ENCODE results near the gene SMTNL2. TPM values are rescaled to one million over a fixed set of nuclear protein-coding genes. Genes with fewer than 3 reads are reported as not detected.

Gene SMTNL2
- polyA plus RNA-seq, 2 donors: 0.53 to 1.4 TPM

- 73 to 77% methylated on average over 25 of the region's 25 CpGs for WGBS, 2 donors
- Histone ChIP-seq H3K36me3 (ENCODE audit: control insufficient read depth in 2 of 2, insufficient read depth in 2 of 2, low read length in 1 of 2) (no peaks in the 10 kb centered on the region), H3K4me1 (ENCODE audit: control insufficient read depth in 2 of 2, insufficient read depth in 2 of 2, low read length in 1 of 2) (peaks cover 0 to 6% of the 10 kb centered on the region in 2 donors), H3K4me3 (ENCODE audit: low read depth in 1 of 2, low read length in 2 of 2) (no peak overlapping the region), H3K27me3 (ENCODE audit: control insufficient read depth in 1 of 2, insufficient read depth in 2 of 2, low read length in 2 of 2) (no peaks in the 10 kb centered on the region), H3K27ac (ENCODE audit: low read depth in 2 of 2, low read length in 1 of 2) (peak overlapping the region; percentile 51 to 74), H3K9me3 (ENCODE audit: control insufficient read depth in 2 of 2, insufficient read depth in 1 of 2, low read depth in 1 of 2, low read length in 1 of 2) (no peaks in the 10 kb centered on the region)
Measured at GRCh38 chr17:4607261-4607741, 23.0 kb downstream of the SMTNL2 start.

GRCh38 chr17:4607773-4608187 is 23.5 kb downstream of the SMTNL2 start:
- H3K9me3 ChIP-seq (ENCODE audit: control insufficient read depth in 2 of 2, insufficient read depth in 1 of 2, low read depth in 1 of 2, low read length in 1 of 2): no peaks in the 10 kb centered on the region
- H3K36me3 ChIP-seq (ENCODE audit: control insufficient read depth in 2 of 2, insufficient read depth in 2 of 2, low read length in 1 of 2): no peaks in the 10 kb centered on the region
- H3K27ac ChIP-seq (ENCODE audit: low read depth in 2 of 2, low read length in 1 of 2): peak overlapping the region in 1 of 2 donors; percentile 51
- no peak overlapping the region for H3K4me3 ChIP-seq (ENCODE audit: low read depth in 1 of 2, low read length in 2 of 2)
- H3K4me1 ChIP-seq (ENCODE audit: control insufficient read depth in 2 of 2, insufficient read depth in 2 of 2, low read length in 1 of 2): peaks cover 0 to 6% of the 10 kb centered on the region in 2 donors
- 16 to 28% methylated on average over 9 of the region's 9 CpGs for WGBS, 2 donors
- no peaks in the 10 kb centered on the region for H3K27me3 ChIP-seq (ENCODE audit: control insufficient read depth in 1 of 2, insufficient read depth in 2 of 2, low read length in 2 of 2)

GRCh38 chr17:4609761-4610160 is 25.4 kb downstream of the SMTNL2 start:
- no peaks in the 10 kb centered on the region for H3K4me1 ChIP-seq (ENCODE audit: control insufficient read depth in 2 of 2, insufficient read depth in 2 of 2, low read length in 1 of 2)
- 80 to 91% methylated on average over 7 of the region's 7 CpGs for WGBS, 2 donors
- no peak overlapping the region for H3K27ac ChIP-seq (ENCODE audit: low read depth in 2 of 2, low read length in 1 of 2)
- H3K36me3 ChIP-seq (ENCODE audit: control insufficient read depth in 2 of 2, insufficient read depth in 2 of 2, low read length in 1 of 2): no peaks in the 10 kb centered on the region
- H3K4me3 ChIP-seq (ENCODE audit: low read depth in 1 of 2, low read length in 2 of 2): no peak overlapping the region
- H3K27me3 ChIP-seq (ENCODE audit: control insufficient read depth in 1 of 2, insufficient read depth in 2 of 2, low read length in 2 of 2): no peaks in the 10 kb centered on the region
- H3K9me3 ChIP-seq (ENCODE audit: control insufficient read depth in 2 of 2, insufficient read depth in 1 of 2, low read depth in 1 of 2, low read length in 1 of 2): no peaks in the 10 kb centered on the region

GRCh38 chr17:4610162-4610561 is 25.8 kb downstream of the SMTNL2 start:
- H3K27me3 ChIP-seq (ENCODE audit: control insufficient read depth in 1 of 2, insufficient read depth in 2 of 2, low read length in 2 of 2): no peaks in the 10 kb centered on the region
- H3K9me3 ChIP-seq (ENCODE audit: control insufficient read depth in 2 of 2, insufficient read depth in 1 of 2, low read depth in 1 of 2, low read length in 1 of 2): no peaks in the 10 kb centered on the region
- no peak overlapping the region for H3K27ac ChIP-seq (ENCODE audit: low read depth in 2 of 2, low read length in 1 of 2)
- WGBS, 2 donors: 85 to 88% methylated on average over 5 of the region's 5 CpGs
- H3K4me1 ChIP-seq (ENCODE audit: control insufficient read depth in 2 of 2, insufficient read depth in 2 of 2, low read length in 1 of 2): no peaks in the 10 kb centered on the region
- H3K4me3 ChIP-seq (ENCODE audit: low read depth in 1 of 2, low read length in 2 of 2): no peak overlapping the region
- H3K36me3 ChIP-seq (ENCODE audit: control insufficient read depth in 2 of 2, insufficient read depth in 2 of 2, low read length in 1 of 2): no peaks in the 10 kb centered on the region

- Histone ChIP-seq H3K4me3 (ENCODE audit: low read depth in 1 of 2, low read length in 2 of 2) (no peak overlapping the region), H3K36me3 (ENCODE audit: control insufficient read depth in 2 of 2, insufficient read depth in 2 of 2, low read length in 1 of 2) (no peaks in the 10 kb centered on the region), H3K27ac (ENCODE audit: low read depth in 2 of 2, low read length in 1 of 2) (no peak overlapping the region), H3K9me3 (ENCODE audit: control insufficient read depth in 2 of 2, insufficient read depth in 1 of 2, low read depth in 1 of 2, low read length in 1 of 2) (no peaks in the 10 kb centered on the region), H3K4me1 (ENCODE audit: control insufficient read depth in 2 of 2, insufficient read depth in 2 of 2, low read length in 1 of 2) (no peaks in the 10 kb centered on the region), H3K27me3 (ENCODE audit: control insufficient read depth in 1 of 2, insufficient read depth in 2 of 2, low read length in 2 of 2) (no peaks in the 10 kb centered on the region)
- WGBS, 2 donors: 71 to 79% methylated on average over 6 of the region's 6 CpGs
Measured at GRCh38 chr17:4610656-4611055, 26.3 kb downstream of the SMTNL2 start.

GRCh38 chr17:4616476-4616875 is 32.1 kb downstream of the SMTNL2 start:
- no peaks in the 10 kb centered on the region for H3K9me3 ChIP-seq (ENCODE audit: control insufficient read depth in 2 of 2, insufficient read depth in 1 of 2, low read depth in 1 of 2, low read length in 1 of 2)
- H3K27ac ChIP-seq (ENCODE audit: low read depth in 2 of 2, low read length in 1 of 2): no peak overlapping the region
- no peak overlapping the region for H3K4me3 ChIP-seq (ENCODE audit: low read depth in 1 of 2, low read length in 2 of 2)
- H3K4me1 ChIP-seq (ENCODE audit: control insufficient read depth in 2 of 2, insufficient read depth in 2 of 2, low read length in 1 of 2): no peaks in the 10 kb centered on the region
- no peaks in the 10 kb centered on the region for H3K36me3 ChIP-seq (ENCODE audit: control insufficient read depth in 2 of 2, insufficient read depth in 2 of 2, low read length in 1 of 2)
- H3K27me3 ChIP-seq (ENCODE audit: control insufficient read depth in 1 of 2, insufficient read depth in 2 of 2, low read length in 2 of 2): no peaks in the 10 kb centered on the region
- 61 to 64% methylated on average over 9 of the region's 9 CpGs for WGBS, 2 donors

GRCh38 chr17:4617090-4617489 is 32.8 kb downstream of the SMTNL2 start:
- no peaks in the 10 kb centered on the region for H3K9me3 ChIP-seq (ENCODE audit: control insufficient read depth in 2 of 2, insufficient read depth in 1 of 2, low read depth in 1 of 2, low read length in 1 of 2)
- no peaks in the 10 kb centered on the region for H3K36me3 ChIP-seq (ENCODE audit: control insufficient read depth in 2 of 2, insufficient read depth in 2 of 2, low read length in 1 of 2)
- WGBS, 2 donors: 82 to 86% methylated on average over 17 of the region's 17 CpGs
- H3K4me1 ChIP-seq (ENCODE audit: control insufficient read depth in 2 of 2, insufficient read depth in 2 of 2, low read length in 1 of 2): no peaks in the 10 kb centered on the region
- no peak overlapping the region for H3K27ac ChIP-seq (ENCODE audit: low read depth in 2 of 2, low read length in 1 of 2)
- H3K4me3 ChIP-seq (ENCODE audit: low read depth in 1 of 2, low read length in 2 of 2): no peak overlapping the region
- H3K27me3 ChIP-seq (ENCODE audit: control insufficient read depth in 1 of 2, insufficient read depth in 2 of 2, low read length in 2 of 2): no peaks in the 10 kb centered on the region

GRCh38 chr17:4617590-4618351 is 33.4 kb downstream of the SMTNL2 start:
- H3K9me3 ChIP-seq (ENCODE audit: control insufficient read depth in 2 of 2, insufficient read depth in 1 of 2, low read depth in 1 of 2, low read length in 1 of 2): no peaks in the 10 kb centered on the region
- no peak overlapping the region for H3K27ac ChIP-seq (ENCODE audit: low read depth in 2 of 2, low read length in 1 of 2)
- H3K27me3 ChIP-seq (ENCODE audit: control insufficient read depth in 1 of 2, insufficient read depth in 2 of 2, low read length in 2 of 2): no peaks in the 10 kb centered on the region
- 57 to 59% methylated on average over 15 of the region's 15 CpGs for WGBS, 2 donors
- no peaks in the 10 kb centered on the region for H3K4me1 ChIP-seq (ENCODE audit: control insufficient read depth in 2 of 2, insufficient read depth in 2 of 2, low read length in 1 of 2)
- no peaks in the 10 kb centered on the region for H3K36me3 ChIP-seq (ENCODE audit: control insufficient read depth in 2 of 2, insufficient read depth in 2 of 2, low read length in 1 of 2)
- H3K4me3 ChIP-seq (ENCODE audit: low read depth in 1 of 2, low read length in 2 of 2): no peak overlapping the region

- Histone ChIP-seq H3K27ac (ENCODE audit: low read depth in 2 of 2, low read length in 1 of 2) (no peak overlapping the region), H3K36me3 (ENCODE audit: control insufficient read depth in 2 of 2, insufficient read depth in 2 of 2, low read length in 1 of 2) (no peaks in the 10 kb centered on the region), H3K27me3 (ENCODE audit: control insufficient read depth in 1 of 2, insufficient read depth in 2 of 2, low read length in 2 of 2) (no peaks in the 10 kb centered on the region), H3K4me1 (ENCODE audit: control insufficient read depth in 2 of 2, insufficient read depth in 2 of 2, low read length in 1 of 2) (no peaks in the 10 kb centered on the region), H3K4me3 (ENCODE audit: low read depth in 1 of 2, low read length in 2 of 2) (no peak overlapping the region), H3K9me3 (ENCODE audit: control insufficient read depth in 2 of 2, insufficient read depth in 1 of 2, low read depth in 1 of 2, low read length in 1 of 2) (no peaks in the 10 kb centered on the region)
- WGBS, 2 donors: 92 to 96% methylated on average over 4 of the region's 4 CpGs
Measured at GRCh38 chr17:4620531-4621101, 36.3 kb downstream of the SMTNL2 start.

GRCh38 chr17:4622375-4622774 is 38.0 kb downstream of the SMTNL2 start:
- H3K4me3 ChIP-seq (ENCODE audit: low read depth in 1 of 2, low read length in 2 of 2): no peak overlapping the region
- H3K27me3 ChIP-seq (ENCODE audit: control insufficient read depth in 1 of 2, insufficient read depth in 2 of 2, low read length in 2 of 2): no peaks in the 10 kb centered on the region
- H3K27ac ChIP-seq (ENCODE audit: low read depth in 2 of 2, low read length in 1 of 2): no peak overlapping the region
- H3K4me1 ChIP-seq (ENCODE audit: control insufficient read depth in 2 of 2, insufficient read depth in 2 of 2, low read length in 1 of 2): no peaks in the 10 kb centered on the region
- no peaks in the 10 kb centered on the region for H3K36me3 ChIP-seq (ENCODE audit: control insufficient read depth in 2 of 2, insufficient read depth in 2 of 2, low read length in 1 of 2)
- H3K9me3 ChIP-seq (ENCODE audit: control insufficient read depth in 2 of 2, insufficient read depth in 1 of 2, low read depth in 1 of 2, low read length in 1 of 2): no peaks in the 10 kb centered on the region
- WGBS, 2 donors: 95 to 100% methylated on average over 1 of the region's 1 CpG
